Body of pancreas (tissue), 4 donors: ENCODE measurements around the gene PGM1.

Experiments
- CTCF ChIP-seq, 7 experiments: fragments of 450-650 bp in 4 of 7; fragments of 200-600 bp in 3 of 7; sonication (generic) in 3 of 7; IDR thresholded peaks; one replicate each; pipeline ENCODE4 v1.5.1; 2016 to 2019; ENCODE audit warnings: antibody characterized with exemption in 7 of 7
- POLR2A ChIP-seq, 3 donors: fragments of 450-650 bp; IDR thresholded peaks; one replicate each; pipeline ENCODE4 v1.6.1; 2016; ENCODE audit warnings: antibody characterized with exemption in 3 of 3, mild to moderate bottlenecking in 2 of 3

GRCh38 chr1:63662056-63662836 lies 69.0 kb downstream of the PGM1 start:
- TF ChIP-seq POLR2A (IDR thresholded peaks at IDR 0.05) = no peak
- TF ChIP-seq CTCF (IDR thresholded peaks at IDR 0.05) = no peak
